Stimulated activated memory B cell treated with anti-CD40 and anti-IgM and Interleukin-4, amounts not matched to agents 10 μg/mL and 1 μg/mL and 100 μg/mL, for 72 hours (primary cell): Measurements from ENCODE around the gene USO1.
A peak's percentile ranks its signal among the peaks of the same experiment; 100 is the strongest.
"Not testable (repeated sequence)": the region's sequence is repeated elsewhere in the genome, so short reads cannot be mapped to it uniquely, and the experiment has no call there.

Experiments
- ATAC-seq: fragments of 150-1000 bp; cut with Tn5 transposase; 2 replicates; pipeline ENCODE4 v1.10.0; 2021
- H3K27ac Mint-ChIP-seq: one replicate; pipeline ENCODE4 v1.8.0; 2022; ENCODE audit warnings: mild to moderate bottlenecking, mixed read lengths
- H3K27me3 Mint-ChIP-seq: one replicate; pipeline ENCODE4 v1.8.0; 2022; ENCODE audit warnings: mixed read lengths
- H3K36me3 Mint-ChIP-seq: one replicate; pipeline ENCODE4 v1.8.0; 2022; ENCODE audit warnings: mixed read lengths
- H3K4me1 Mint-ChIP-seq: one replicate; pipeline ENCODE4 v1.8.0; 2022; ENCODE audit warnings: mixed read lengths
- H3K4me3 Mint-ChIP-seq: one replicate; pipeline ENCODE4 v1.8.0; 2022; ENCODE audit warnings: mild to moderate bottlenecking, moderate library complexity, mixed read lengths
- H3K9me3 Mint-ChIP-seq: one replicate; pipeline ENCODE4 v1.8.0; 2022; ENCODE audit warnings: mixed read lengths

Gene USO1

GRCh38 chr4:75724867-75725724, 719 bp downstream of the USO1 start:
- H3K27ac Mint-ChIP-seq: peak overlapping the region; percentile 99
- H3K4me3 Mint-ChIP-seq: peak overlapping the region; percentile 99
- H3K9me3 Mint-ChIP-seq: no peaks in the 10 kb centered on the region
- H3K36me3 Mint-ChIP-seq: peaks cover 11% of the 10 kb centered on the region
- H3K4me1 Mint-ChIP-seq: peaks cover 50% of the 10 kb centered on the region
- H3K27me3 Mint-ChIP-seq: no peaks in the 10 kb centered on the region
- ATAC-seq: peak; percentile 75

- peaks cover 50% of the 10 kb centered on the region for H3K4me1 Mint-ChIP-seq
- peak overlapping the region; percentile 30 for H3K27ac Mint-ChIP-seq
- not testable (repeated sequence) for H3K9me3 Mint-ChIP-seq, ATAC-seq, H3K27me3 Mint-ChIP-seq
- peak overlapping the region; percentile 99 for H3K4me3 Mint-ChIP-seq
- H3K36me3 Mint-ChIP-seq: peaks cover 11% of the 10 kb centered on the region
Observed at GRCh38 chr4:75725942-75726538, 1.7 kb downstream of the USO1 start.

GRCh38 chr4:75726577-75726976, 2.2 kb downstream of the USO1 start:
- Mint-ChIP-seq H3K4me3 (peak overlapping the region; percentile 53), H3K4me1 (peaks cover 50% of the 10 kb centered on the region)

GRCh38 chr4:75727073-75727472, 2.7 kb downstream of the USO1 start:
- H3K36me3 Mint-ChIP-seq: peaks cover 11% of the 10 kb centered on the region
- peaks cover 50% of the 10 kb centered on the region for H3K4me1 Mint-ChIP-seq
- no peak for ATAC-seq
- H3K9me3 Mint-ChIP-seq: no peaks in the 10 kb centered on the region
- H3K4me3 Mint-ChIP-seq: peak overlapping the region; percentile 53
- H3K27ac Mint-ChIP-seq: peak overlapping the region; percentile 30
- no peaks in the 10 kb centered on the region for H3K27me3 Mint-ChIP-seq

More at GRCh38 chr4:75726577-75726976, 2.2 kb downstream of the USO1 start:
- H3K36me3 Mint-ChIP-seq: peaks cover 11% of the 10 kb centered on the region
- peak overlapping the region; percentile 30 for H3K27ac Mint-ChIP-seq
- H3K9me3 Mint-ChIP-seq: no peaks in the 10 kb centered on the region
- H3K27me3 Mint-ChIP-seq: no peaks in the 10 kb centered on the region
- ATAC-seq: no peak

GRCh38 chr4:75729836-75730235, 5.5 kb downstream of the USO1 start:
- Mint-ChIP-seq H3K4me1 (peaks cover 55% of the 10 kb centered on the region), H3K27ac (no peak overlapping the region), H3K27me3 (no peaks in the 10 kb centered on the region), H3K36me3 (peaks cover 25% of the 10 kb centered on the region), H3K9me3 (peaks cover 2% of the 10 kb centered on the region), H3K4me3 (no peak overlapping the region)
- ATAC-seq: no peak

GRCh38 chr4:75733369-75733768, 9.0 kb downstream of the USO1 start:
- Mint-ChIP-seq H3K4me1 (peaks cover 34% of the 10 kb centered on the region), H3K36me3 (peaks cover 29% of the 10 kb centered on the region), H3K27ac (no peak overlapping the region), H3K27me3 (no peaks in the 10 kb centered on the region), H3K4me3 (no peak overlapping the region), H3K9me3 (peaks cover 2% of the 10 kb centered on the region)
- no peak for ATAC-seq

GRCh38 chr4:75735525-75735924, 11.1 kb downstream of the USO1 start:
- H3K27ac Mint-ChIP-seq: no peak overlapping the region
- H3K9me3 Mint-ChIP-seq: peaks cover 2% of the 10 kb centered on the region
- peaks cover 25% of the 10 kb centered on the region for H3K36me3 Mint-ChIP-seq
- H3K4me3 Mint-ChIP-seq: no peak overlapping the region
- H3K4me1 Mint-ChIP-seq: peaks cover 27% of the 10 kb centered on the region
- ATAC-seq: no peak
- H3K27me3 Mint-ChIP-seq: no peaks in the 10 kb centered on the region

GRCh38 chr4:75736862-75737261, 12.5 kb downstream of the USO1 start:
- no peak for ATAC-seq
- no peak overlapping the region for H3K4me3 Mint-ChIP-seq

GRCh38 chr4:75737398-75737797, 13.0 kb downstream of the USO1 start:
- Mint-ChIP-seq H3K27ac (no peak overlapping the region), H3K4me1 (peaks cover 27% of the 10 kb centered on the region), H3K4me3 (no peak overlapping the region), H3K36me3 (peaks cover 25% of the 10 kb centered on the region), H3K27me3 (no peaks in the 10 kb centered on the region), H3K9me3 (peaks cover 2% of the 10 kb centered on the region)
- ATAC-seq: no peak

More at GRCh38 chr4:75736862-75737261, 12.5 kb downstream of the USO1 start:
- no peaks in the 10 kb centered on the region for H3K27me3 Mint-ChIP-seq
- peaks cover 27% of the 10 kb centered on the region for H3K4me1 Mint-ChIP-seq
- H3K36me3 Mint-ChIP-seq: peaks cover 25% of the 10 kb centered on the region
- H3K9me3 Mint-ChIP-seq: peaks cover 2% of the 10 kb centered on the region
- no peak overlapping the region for H3K27ac Mint-ChIP-seq

- peaks cover 7% of the 10 kb centered on the region for H3K36me3 Mint-ChIP-seq
Observed at GRCh38 chr4:75741027-75741426, 16.6 kb downstream of the USO1 start.

GRCh38 chr4:75742451-75742850, 18.1 kb downstream of the USO1 start:
- Mint-ChIP-seq H3K27ac (no peak overlapping the region), H3K4me3 (no peak overlapping the region), H3K4me1 (peaks cover 19% of the 10 kb centered on the region), H3K27me3 (no peaks in the 10 kb centered on the region), H3K9me3 (peaks cover 3% of the 10 kb centered on the region), H3K36me3 (peaks cover 7% of the 10 kb centered on the region)
- no peak for ATAC-seq

More at GRCh38 chr4:75741027-75741426, 16.6 kb downstream of the USO1 start:
- peaks cover 3% of the 10 kb centered on the region for H3K9me3 Mint-ChIP-seq
- peaks cover 14% of the 10 kb centered on the region for H3K4me1 Mint-ChIP-seq
- H3K27ac Mint-ChIP-seq: no peak overlapping the region
- H3K4me3 Mint-ChIP-seq: no peak overlapping the region
- H3K27me3 Mint-ChIP-seq: no peaks in the 10 kb centered on the region
- no peak for ATAC-seq

- Mint-ChIP-seq H3K36me3 (peaks cover 7% of the 10 kb centered on the region), H3K9me3 (peaks cover 3% of the 10 kb centered on the region), H3K27me3 (no peaks in the 10 kb centered on the region), H3K27ac (no peak overlapping the region), H3K4me1 (peaks cover 19% of the 10 kb centered on the region), H3K4me3 (no peak overlapping the region)
- ATAC-seq: no peak
Observed at GRCh38 chr4:75745161-75745560, 20.8 kb downstream of the USO1 start.

GRCh38 chr4:75745721-75746199, 21.4 kb downstream of the USO1 start:
- Mint-ChIP-seq H3K27me3 (no peaks in the 10 kb centered on the region), H3K4me1 (peaks cover 19% of the 10 kb centered on the region), H3K9me3 (peaks cover 3% of the 10 kb centered on the region), H3K36me3 (peaks cover 7% of the 10 kb centered on the region), H3K27ac (no peak overlapping the region), H3K4me3 (no peak overlapping the region)
- no peak for ATAC-seq

GRCh38 chr4:75752637-75753036, 28.3 kb downstream of the USO1 start:
- Mint-ChIP-seq H3K9me3 (peaks cover 3% of the 10 kb centered on the region), H3K4me3 (no peak overlapping the region), H3K4me1 (no peaks in the 10 kb centered on the region), H3K27me3 (no peaks in the 10 kb centered on the region), H3K27ac (no peak overlapping the region), H3K36me3 (peaks cover 42% of the 10 kb centered on the region)
- ATAC-seq: no peak

GRCh38 chr4:75769036-75769435, 44.7 kb downstream of the USO1 start:
- Mint-ChIP-seq H3K27me3 (no peaks in the 10 kb centered on the region), H3K9me3 (no peaks in the 10 kb centered on the region), H3K4me1 (peaks cover 10% of the 10 kb centered on the region), H3K36me3 (peaks cover 52% of the 10 kb centered on the region), H3K27ac (peak overlapping the region; percentile 18), H3K4me3 (no peak overlapping the region)
- no peak for ATAC-seq

GRCh38 chr4:75771607-75772006, 47.2 kb downstream of the USO1 start:
- no peaks in the 10 kb centered on the region for H3K27me3 Mint-ChIP-seq
- H3K9me3 Mint-ChIP-seq: no peaks in the 10 kb centered on the region
- no peak for ATAC-seq
- H3K4me1 Mint-ChIP-seq: peaks cover 10% of the 10 kb centered on the region
- H3K4me3 Mint-ChIP-seq: no peak overlapping the region
- H3K27ac Mint-ChIP-seq: no peak overlapping the region
- peaks cover 69% of the 10 kb centered on the region for H3K36me3 Mint-ChIP-seq
